Measurements from ENCODE around the gene PCNX3.

- TF ChIP-seq POLR2A (IDR thresholded peaks at IDR 0.05; ENCODE audit: low read length) (no peak), GATA1 (IDR thresholded peaks at IDR 0.05; ENCODE audit: low read depth, low read length) (no peak)
Measured at GRCh38 chr11:65579291-65579690, 36.3 kb upstream of the PCNX3 start.
